H1 (cell line): Measurements from ENCODE around the gene EPHA4. TPM values are rescaled to one million over a fixed set of nuclear protein-coding genes. Genes with fewer than 3 reads are reported as not detected.

Experiments used
- CTCF ChIA-PET: fragments of 300-600 bp; sonication (Branson Sonifier 250); formaldehyde crosslinking; loops from one replicate; lab custom pipeline; 2021; ENCODE audit not compliant: partially characterized antibody; lab: Charles Lee
- POLR2A ChIA-PET: fragments of 300-600 bp; sonication (Branson Sonifier 250); formaldehyde crosslinking; loops from one replicate; lab custom pipeline; 2021; ENCODE audit warnings: inconsistent platforms; ENCODE audit not compliant: partially characterized antibody; lab: Charles Lee
- DNase-seq, 2 experiments: peaks; one replicate each; pipeline versions ENCODE4 v3.0.0 to v3.0.0-alpha.2; 2010 to 2022; ENCODE audit warnings: low spot score in 2 of 2, low read depth in 1 of 2, mixed read lengths in 1 of 2
- FAIRE-seq: peaks from 2 replicates; lab custom pipeline; 2011; peaks lifted over from hg19 to GRCh38; lab: Jason Lieb, UNC
- H2AFZ ChIP-seq: 2 replicates; pipeline ENCODE4 v1.8.1; 2012; ENCODE audit warnings: low read length, inconsistent platforms
- H2AK5ac ChIP-seq: 2 replicates; pipeline ENCODE4 v1.6.1; 2013; ENCODE audit warnings: low read depth, low read length
- H2BK120ac ChIP-seq: replicated peaks from 2 replicates; pipeline ENCODE3; 2013; ENCODE audit warnings: low read depth, low read length, inconsistent platforms
- H2BK12ac ChIP-seq: 2 replicates; pipeline ENCODE4 v1.6.1; 2013; ENCODE audit warnings: low read depth, low read length
- H2BK15ac ChIP-seq: 2 replicates; pipeline ENCODE4 v1.6.1; 2013; ENCODE audit warnings: low read length
- H2BK20ac ChIP-seq: 2 replicates; pipeline ENCODE4 v1.6.1; 2013; ENCODE audit warnings: low read length
- H2BK5ac ChIP-seq: 2 replicates; pipeline ENCODE4 v1.6.1; 2013; ENCODE audit warnings: low read depth, low read length
- H3K14ac ChIP-seq: 2 replicates; pipeline ENCODE4 v1.6.1; 2013; ENCODE audit warnings: inconsistent platforms; ENCODE audit not compliant: insufficient read length
- H3K18ac ChIP-seq: 2 replicates; pipeline ENCODE4 v1.6.1; 2013; ENCODE audit warnings: low read length; ENCODE audit errors: extremely low read depth
- H3K23ac ChIP-seq: 2 replicates; pipeline ENCODE4 v1.6.1; 2013; ENCODE audit warnings: inconsistent platforms; ENCODE audit not compliant: insufficient read length
- H3K23me2 ChIP-seq: 2 replicates; pipeline ENCODE4 v1.6.1; 2013; ENCODE audit warnings: low read depth, low read length
- H3K27ac ChIP-seq: 2 replicates; pipeline ENCODE4 v1.6.1; 2011; ENCODE audit warnings: low read depth, low read length, inconsistent platforms
- H3K27me3 ChIP-seq, 4 experiments: replicated peaks in 1 of 4; 1 replicate in 1 of 4; 2 replicates in 3 of 4; pipeline versions ENCODE4 v1.6.1 to v1.8.1; 2011 to 2013; ENCODE audit warnings: low read length in 3 of 4, mild to moderate bottlenecking in 3 of 4, inconsistent platforms in 2 of 4, mixed read lengths in 2 of 4, moderate library complexity in 1 of 4; ENCODE audit not compliant: control insufficient read depth in 3 of 4, insufficient read depth in 3 of 4; ENCODE audit errors: extremely low read depth in 1 of 4
- H3K36me3 ChIP-seq, 4 experiments: 2 replicates each; pipeline versions ENCODE4 v1.6.1 to v1.8.1; 2011 to 2013; ENCODE audit warnings: mild to moderate bottlenecking in 4 of 4, low read length in 3 of 4, moderate library complexity in 2 of 4, control low read depth in 1 of 4, inconsistent platforms in 1 of 4; ENCODE audit not compliant: insufficient read depth in 4 of 4, control insufficient read depth in 2 of 4
- H3K4ac ChIP-seq: replicated peaks from 2 replicates; pipeline ENCODE3; 2013; ENCODE audit warnings: low read length, low read depth, mixed read lengths, inconsistent platforms; ENCODE audit not compliant: insufficient read length
- H3K4me1 ChIP-seq, 4 experiments: replicated peaks in 1 of 4; 1 replicate in 1 of 4; 2 replicates in 3 of 4; pipeline versions ENCODE4 v1.6.1 to v1.8.1; 2011 to 2013; ENCODE audit warnings: low read length in 3 of 4, inconsistent platforms in 2 of 4, mixed read lengths in 1 of 4; ENCODE audit not compliant: insufficient read depth in 4 of 4, control insufficient read depth in 3 of 4
- H3K4me2 ChIP-seq, 2 experiments: 2 replicates each; pipeline versions ENCODE4 v1.6.1 to v1.8.1; 2011 to 2013; ENCODE audit warnings: low read depth in 2 of 2, low read length in 2 of 2, control low read depth in 1 of 2, inconsistent platforms in 1 of 2, mild to moderate bottlenecking in 1 of 2; ENCODE audit not compliant: insufficient read depth in 1 of 2
- H3K4me3 ChIP-seq, 4 experiments: fragments of 200-600, 300-600 bp in 1 of 4; sonication (generic), shearing (Covaris generic), sonication (Bioruptor Twin) in 1 of 4; 2 replicates each; pipeline versions ENCODE4 v1.5.1 to v1.8.1; 2011 to 2016; ENCODE audit warnings: low read length in 4 of 4, low read depth in 3 of 4, control low read depth in 2 of 4, inconsistent platforms in 2 of 4, mild to moderate bottlenecking in 2 of 4, mixed read lengths in 1 of 4, moderate library complexity in 1 of 4; ENCODE audit not compliant: insufficient read depth in 2 of 4; ENCODE audit errors: extremely low read depth in 1 of 4
- H3K56ac ChIP-seq: replicated peaks from 2 replicates; pipeline ENCODE3; 2013; ENCODE audit warnings: low read depth, mild to moderate bottlenecking, mixed read lengths, low read length, inconsistent platforms; ENCODE audit not compliant: insufficient read length
- H3K79me1 ChIP-seq: 2 replicates; pipeline ENCODE4 v1.6.1; 2013; ENCODE audit warnings: low read depth, low read length, control low read depth
- H3K79me2 ChIP-seq, 2 experiments: 2 replicates each; pipeline versions ENCODE4 v1.6.1 to v1.8.1; 2012 to 2013; ENCODE audit warnings: low read length in 2 of 2, mild to moderate bottlenecking in 2 of 2, inconsistent platforms in 1 of 2; ENCODE audit not compliant: insufficient read depth in 2 of 2, control insufficient read depth in 1 of 2
- H3K9ac ChIP-seq, 4 experiments: replicated peaks in 1 of 4; 1 replicate in 1 of 4; 2 replicates in 3 of 4; pipeline versions ENCODE4 v1.6.1 to v1.8.1; 2011 to 2013; ENCODE audit warnings: low read depth in 3 of 4, low read length in 3 of 4, control low read depth in 2 of 4, mild to moderate bottlenecking in 2 of 4, moderate library complexity in 2 of 4, inconsistent platforms in 1 of 4; ENCODE audit errors: extremely low read depth in 1 of 4
- H3K9me3 ChIP-seq, 2 experiments: 2 replicates each; pipeline versions ENCODE4 v1.6.1 to v1.8.1; 2012 to 2013; ENCODE audit warnings: mild to moderate bottlenecking in 2 of 2, moderate library complexity in 2 of 2, control low read depth in 1 of 2, inconsistent platforms in 1 of 2, low read depth in 1 of 2, low read length in 1 of 2, mixed read lengths in 1 of 2; ENCODE audit not compliant: insufficient read depth in 2 of 2
- H4K20me1 ChIP-seq, 2 experiments: replicated peaks in 1 of 2; 2 replicates each; pipeline versions ENCODE3 to v1.8.1; 2011 to 2013; ENCODE audit warnings: inconsistent platforms in 2 of 2, low read length in 2 of 2, mild to moderate bottlenecking in 1 of 2; ENCODE audit not compliant: insufficient read depth in 2 of 2, control insufficient read depth in 1 of 2
- H4K5ac ChIP-seq: 2 replicates; pipeline ENCODE4 v1.6.1; 2013; ENCODE audit warnings: low read length, low read depth, mixed read lengths, inconsistent platforms; ENCODE audit not compliant: insufficient read length
- H4K8ac ChIP-seq: 2 replicates; pipeline ENCODE4 v1.8.0; 2013; ENCODE audit warnings: mild to moderate bottlenecking, moderate library complexity, low read length, inconsistent platforms; ENCODE audit not compliant: insufficient read depth; ENCODE audit errors: extremely low read depth
- H4K91ac ChIP-seq: replicated peaks from 2 replicates; pipeline ENCODE3; 2013; ENCODE audit warnings: low read length, mixed read lengths, inconsistent platforms; ENCODE audit not compliant: insufficient read length
- RAD21 ChIP-seq, 2 experiments: IDR thresholded peaks in 1 of 2; conservative IDR thresholded peaks in 1 of 2; 2 replicates each; pipeline ENCODE4 v1.6.1; 2011; ENCODE audit warnings: low read depth in 2 of 2, low read length in 2 of 2, improper control_type of control experiment in 1 of 2, inconsistent platforms in 1 of 2, mild to moderate bottlenecking in 1 of 2, moderate library complexity in 1 of 2
- SUZ12 ChIP-seq: fragments of 200-600 bp; sonication (generic); IDR thresholded peaks from 2 replicates; pipeline ENCODE4 v1.6.1; 2012; ENCODE audit warnings: mild to moderate bottlenecking, inconsistent platforms, low read length, moderate library complexity, mixed read lengths
- TEAD4 ChIP-seq: IDR thresholded peaks from 2 replicates; pipeline ENCODE4 v1.6.1; 2012; ENCODE audit warnings: low read depth, low read length, inconsistent platforms, mixed read lengths
- WGBS, 2 experiments: shearing (Covaris generic) in 1 of 2; methylation state at CpG; one replicate each; pipeline versions ENCODE4 v1.1.6 to v1.1.7; 2013 to 2015; ENCODE audit warnings: low lambda C conversion rate in 2 of 2, mixed read lengths in 2 of 2, inconsistent platforms in 1 of 2, low coverage in 1 of 2, missing lambda C conversion rate in 1 of 2; ENCODE audit not compliant: insufficient replicate concordance in 2 of 2, insufficient coverage in 1 of 2, insufficient read length in 1 of 2; ENCODE audit errors: extremely low coverage in 1 of 2, missing lambda C conversion rate in 1 of 2; 5-methylcytosine and 5-hydroxymethylcytosine counted together
- polyA plus RNA-seq, 7 experiments: library from polyadenylated mRNA; depleted of rRNA in 3 of 7; stranded (reverse) in 5 of 7; unstranded in 2 of 7; fragments of >200 nt in 5 of 7; fragments of 200-250 nt in 2 of 7; gene quantifications; 1 replicate in 5 of 7; 2 replicates in 1 of 7; 4 replicates in 1 of 7; pipeline versions ENCODE4 v1.2.1 to v1.2.3, GENCODE V29; 2011 to 2013; ENCODE audit warnings: missing spikeins in 2 of 7, mixed read lengths in 2 of 7
- total RNA-seq: library from RNA; stranded (reverse); fragmentation: NEBNext Ultra II Directional; extraction: Animal tissue kit (Norgen Biotek cat#: 25700); gene quantifications from 2 replicates; pipeline ENCODE4 v1.2.1, GENCODE V29; 2021
- TF ChIP-seq, protein P1 (sequence below): IDR thresholded peaks from 2 replicates; pipeline ENCODE4 v1.6.1; 2011; ENCODE audit warnings: low read length, improper control_type of control experiment
- TF ChIP-seq, protein P2 (sequence below): IDR thresholded peaks from 2 replicates; pipeline ENCODE4 v1.6.1; 2012; ENCODE audit warnings: inconsistent platforms
- TF ChIP-seq, protein P3 (sequence below): IDR thresholded peaks from 2 replicates; pipeline ENCODE4 v1.6.1; 2012; ENCODE audit warnings: inconsistent platforms

EPHA4 gene
- total and polyA plus RNA-seq, 2 of the 8 experiments (the other 6 are each of a cell fraction or from before 2014, with no cell fraction given) = 4.3 to 5.7 TPM

DNA sequence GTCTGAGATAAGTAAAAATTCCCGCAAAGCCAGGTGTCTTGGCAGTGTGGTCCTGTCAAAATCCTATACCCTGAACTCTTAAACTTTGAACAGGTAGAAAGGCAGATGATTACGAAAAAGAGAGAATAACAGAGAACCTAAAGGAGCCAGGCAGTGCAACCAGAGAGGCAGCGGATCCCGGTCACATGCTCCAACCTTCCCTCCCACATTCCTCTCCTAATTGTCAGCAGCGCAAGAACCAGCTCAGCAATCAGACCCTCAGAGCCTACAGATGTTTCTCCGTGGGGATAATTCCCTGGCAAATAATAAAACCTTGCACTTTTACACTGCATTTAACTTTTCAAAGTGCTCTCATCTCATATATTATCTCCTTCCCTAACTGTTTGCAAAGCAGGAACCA is 124.8 kb downstream of the EPHA4 start:
- Histone ChIP-seq H3K4ac (no peak overlapping the region), H3K4me1 (peaks cover 0 to 5% (median 0%) of the 10 kb centered on the region in 4 experiments; a peak in 1 of 7 replicates), H2BK12ac (no peak overlapping the region), H3K23ac (no peak overlapping the region), H2BK120ac (no peak overlapping the region), H3K4me3 (no peak overlapping the region), H3K79me2 (no peaks in the 10 kb centered on the region), H3K79me1 (no peaks in the 10 kb centered on the region), H4K5ac (no peak overlapping the region), H4K20me1 (no peaks in the 10 kb centered on the region), H3K23me2 (no peaks in the 10 kb centered on the region), H3K36me3 (peaks cover 2 to 8% (median 4%) of the 10 kb centered on the region in 4 experiments; a peak in 5 of 8 replicates), H3K56ac (no peak overlapping the region), H3K27ac (no peak overlapping the region), H3K9me3 (peaks cover 0 to 3% of the 10 kb centered on the region in 2 experiments; a peak in 1 of 4 replicates), H3K4me2 (no peak overlapping the region), H3K18ac (no peak overlapping the region), H2BK20ac (no peak overlapping the region), H2AFZ (no peak overlapping the region), H4K8ac (no peak overlapping the region), H2BK15ac (no peak overlapping the region), H3K14ac (no peak overlapping the region), H2BK5ac (no peak overlapping the region), H2AK5ac (no peak overlapping the region), H3K9ac (no peak overlapping the region), H4K91ac (no peak overlapping the region), H3K27me3 (no peaks in the 10 kb centered on the region)
- no peak for TF ChIP-seq RAD21 (IDR thresholded peaks at IDR 0.05 in 1 of 2, conservative IDR thresholded peaks at IDR 0.05 in 1 of 2; ENCODE audit: low read depth in 2 of 2, low read length in 2 of 2)
- TF ChIP-seq, protein P1, sequence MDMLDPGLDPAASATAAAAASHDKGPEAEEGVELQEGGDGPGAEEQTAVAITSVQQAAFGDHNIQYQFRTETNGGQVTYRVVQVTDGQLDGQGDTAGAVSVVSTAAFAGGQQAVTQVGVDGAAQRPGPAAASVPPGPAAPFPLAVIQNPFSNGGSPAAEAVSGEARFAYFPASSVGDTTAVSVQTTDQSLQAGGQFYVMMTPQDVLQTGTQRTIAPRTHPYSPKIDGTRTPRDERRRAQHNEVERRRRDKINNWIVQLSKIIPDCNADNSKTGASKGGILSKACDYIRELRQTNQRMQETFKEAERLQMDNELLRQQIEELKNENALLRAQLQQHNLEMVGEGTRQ = peak; percentile 69
- TF ChIP-seq, protein P2, sequence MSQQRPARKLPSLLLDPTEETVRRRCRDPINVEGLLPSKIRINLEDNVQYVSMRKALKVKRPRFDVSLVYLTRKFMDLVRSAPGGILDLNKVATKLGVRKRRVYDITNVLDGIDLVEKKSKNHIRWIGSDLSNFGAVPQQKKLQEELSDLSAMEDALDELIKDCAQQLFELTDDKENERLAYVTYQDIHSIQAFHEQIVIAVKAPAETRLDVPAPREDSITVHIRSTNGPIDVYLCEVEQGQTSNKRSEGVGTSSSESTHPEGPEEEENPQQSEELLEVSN = peak; percentile 59
- TF ChIP-seq SUZ12 = no peak
- peak; percentile 46; the same call in 1 of the 2 replicates for TF ChIP-seq TEAD4
- TF ChIP-seq, protein P3, sequence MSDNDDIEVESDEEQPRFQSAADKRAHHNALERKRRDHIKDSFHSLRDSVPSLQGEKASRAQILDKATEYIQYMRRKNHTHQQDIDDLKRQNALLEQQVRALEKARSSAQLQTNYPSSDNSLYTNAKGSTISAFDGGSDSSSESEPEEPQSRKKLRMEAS = 0 out of 2 replicates have a peak, but pooled peaks have one; percentile 25
- CTCF ChIA-PET = interaction anchor here (1.1 kb wide), 1 partner anchor 126 kb away, joined by 3 read pairs; no protein-coding TSS in a partner anchor
- 61% methylated on average over 6 of the region's 6 CpGs; no CpG with 5 or more reads in 1 of the 2 experiments for WGBS, 2 experiments
- POLR2A ChIA-PET = no interaction called here
- DNase-seq = peak in 1 of 2 experiments; percentile 23
- peak; percentile 68 for FAIRE-seq
